ENCODE results near the gene MIS18A. TPM values are rescaled to one million over a fixed set of nuclear protein-coding genes. Genes with fewer than 3 reads are reported as not detected.
"Not testable (repeated sequence)": the region's sequence is repeated elsewhere in the genome, so short reads cannot be mapped to it uniquely, and the experiment has no call there.

The MIS18A gene, protein sequence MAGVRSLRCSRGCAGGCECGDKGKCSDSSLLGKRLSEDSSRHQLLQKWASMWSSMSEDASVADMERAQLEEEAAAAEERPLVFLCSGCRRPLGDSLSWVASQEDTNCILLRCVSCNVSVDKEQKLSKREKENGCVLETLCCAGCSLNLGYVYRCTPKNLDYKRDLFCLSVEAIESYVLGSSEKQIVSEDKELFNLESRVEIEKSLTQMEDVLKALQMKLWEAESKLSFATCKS
- total RNA-seq = 1 to 10 TPM; 3.8 to 4.3 TPM
- long read RNA-seq, donor 1, partial matches to known transcripts = 1 of 3 reads
- long read RNA-seq, donor 1, other reads (novel, unspliced or antisense) = 0 of 3 reads
- long read RNA-seq, donor 2, transcript MIS18A-201 (5 exons, 1,575 nt) = major isoform, 5 of 6 reads
- long read RNA-seq, donor 2, partial matches to known transcripts = 1 of 6 reads
- long read RNA-seq, donor 2, other reads (novel, unspliced or antisense) = 0 of 6 reads

DNA sequence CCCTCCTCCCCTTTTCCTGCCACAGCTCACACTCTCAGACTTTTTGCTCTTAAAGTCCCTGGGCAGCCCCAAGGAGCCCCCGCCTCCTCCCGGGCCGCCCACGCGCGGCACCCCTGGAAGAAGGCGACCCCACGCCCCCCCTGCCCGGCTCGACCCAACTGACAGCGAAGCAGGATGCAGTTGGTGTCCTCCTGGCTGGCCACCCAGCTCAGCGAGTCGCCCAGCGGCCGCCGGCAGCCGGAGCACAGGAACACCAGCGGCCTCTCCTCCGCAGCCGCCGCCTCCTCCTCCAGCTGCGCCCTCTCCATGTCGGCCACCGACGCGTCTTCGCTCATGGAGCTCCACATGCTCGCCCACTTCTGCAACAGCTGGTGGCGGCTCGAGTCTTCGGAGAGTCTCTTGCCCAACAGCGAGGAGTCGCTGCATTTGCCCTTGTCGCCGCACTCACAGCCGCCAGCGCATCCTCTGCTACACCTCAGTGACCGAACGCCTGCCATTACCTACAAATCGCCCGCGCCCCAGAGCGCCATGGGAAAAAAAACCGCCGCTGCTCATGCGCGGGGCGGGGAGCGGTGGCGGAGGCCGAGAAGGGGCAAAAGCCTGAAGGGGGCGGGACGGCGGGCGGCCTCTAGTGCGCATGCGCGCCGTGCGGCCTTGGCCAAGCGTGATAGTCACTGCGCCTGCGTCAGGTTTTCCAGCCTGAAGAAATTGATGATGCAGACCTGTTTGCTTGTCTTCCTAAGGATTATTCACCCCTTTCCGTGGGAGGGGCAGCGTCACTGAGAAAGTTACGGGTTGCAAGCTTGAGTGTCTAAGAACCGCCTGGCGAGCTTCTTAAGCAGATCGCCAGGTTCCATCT, at the start of gene MIS18A:
MIS18A (minus strand) TSS at position 532 of the 859 bp plus-strand sequence; CDS start at position 497, 35 bp downstream.
- intact Hi-C loops (cut with DNase I) = no loop called here
- DNase-seq (ENCODE audit: low spot score) = peak; percentile 99

DNA sequence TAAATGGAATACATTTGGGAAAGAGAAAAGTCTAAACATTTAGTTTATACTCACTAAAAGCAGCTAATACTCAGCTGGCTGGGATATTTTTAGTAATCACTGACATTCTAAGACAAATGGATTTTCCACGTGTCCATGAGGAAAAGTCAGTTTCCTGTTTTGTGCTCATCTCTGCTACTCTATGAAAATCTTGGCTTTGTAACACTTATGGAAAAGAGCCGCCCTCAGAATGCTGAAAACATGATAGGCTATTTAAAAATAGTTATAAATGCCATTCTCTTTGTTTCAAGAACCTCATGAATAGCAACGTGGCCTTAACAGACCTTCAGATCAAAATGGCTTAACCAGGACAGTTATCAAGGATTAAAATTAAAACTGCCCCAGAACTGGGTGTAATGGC, 49.7 kb upstream of the MIS18A start:
- no peak for DNase-seq (ENCODE audit: low spot score)
- intact Hi-C loops (cut with DNase I) = no loop called here

DNA sequence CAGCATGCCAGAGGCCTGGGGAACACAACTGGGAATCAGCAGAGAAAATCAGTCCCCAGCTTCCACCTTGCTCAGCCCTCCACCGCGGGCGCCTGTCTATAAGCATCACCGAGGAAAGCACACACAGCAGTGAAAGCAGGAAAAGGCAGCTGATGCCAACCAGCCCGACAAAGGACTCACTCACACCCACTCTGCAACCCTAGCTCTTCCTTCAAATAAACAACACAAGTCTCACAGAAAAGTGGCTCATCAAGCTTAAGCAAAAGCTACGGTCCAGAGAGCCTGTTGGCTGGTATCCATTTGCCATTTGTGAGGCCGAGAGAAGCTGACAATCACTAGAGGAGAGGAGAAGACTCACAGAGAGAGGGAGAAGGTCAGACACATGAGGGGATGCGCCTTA, 46.9 kb upstream of the MIS18A start:
- DNase-seq (ENCODE audit: low spot score) = no peak
- intact Hi-C loops (cut with DNase I) = no loop called here

DNA sequence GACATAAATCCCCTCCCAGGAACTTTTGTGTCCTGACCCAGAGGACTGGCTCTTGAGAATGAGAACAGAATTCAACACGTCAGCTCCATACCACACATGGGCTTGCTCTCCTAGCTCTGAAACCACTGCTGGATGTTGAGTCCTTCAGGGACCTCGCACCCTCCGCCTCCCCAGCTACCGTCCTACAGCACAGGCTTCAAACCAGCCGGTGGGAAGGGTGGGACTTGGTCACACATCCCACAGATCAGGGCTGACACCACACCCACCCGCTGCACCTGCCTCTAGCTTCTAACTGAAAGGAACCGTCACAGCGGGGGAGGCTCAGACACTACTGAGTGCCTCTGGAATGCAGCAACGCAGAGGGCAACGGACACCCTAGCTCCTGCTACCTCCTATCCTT, 43.8 kb upstream of the MIS18A start:
- intact Hi-C loops (cut with DNase I) = no loop called here

DNA sequence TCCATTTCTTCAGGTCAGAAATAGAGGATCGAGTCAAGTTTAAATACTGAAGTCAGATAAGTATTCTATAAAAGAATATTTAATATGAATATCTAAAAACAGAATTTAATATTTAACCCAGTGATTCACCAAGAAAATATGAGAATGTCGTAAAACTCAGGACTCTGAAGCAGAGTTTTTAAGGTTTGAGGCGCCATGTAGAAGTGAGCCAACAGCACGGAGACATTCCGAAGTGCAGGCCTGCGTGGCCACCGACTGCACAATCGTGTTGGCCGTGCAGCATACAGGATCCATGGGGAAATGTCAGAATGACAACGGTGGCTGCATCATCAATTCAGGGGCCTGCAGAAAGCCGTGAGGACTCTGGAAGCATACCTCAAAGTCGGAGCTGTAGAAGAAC, 43.3 kb upstream of the MIS18A start:
- intact Hi-C loops (cut with DNase I) = no loop called here
- no peak for DNase-seq (ENCODE audit: low spot score)

More for the DNA sequence above, 43.8 kb upstream of the MIS18A start:
- no peak for DNase-seq (ENCODE audit: low spot score)

DNA sequence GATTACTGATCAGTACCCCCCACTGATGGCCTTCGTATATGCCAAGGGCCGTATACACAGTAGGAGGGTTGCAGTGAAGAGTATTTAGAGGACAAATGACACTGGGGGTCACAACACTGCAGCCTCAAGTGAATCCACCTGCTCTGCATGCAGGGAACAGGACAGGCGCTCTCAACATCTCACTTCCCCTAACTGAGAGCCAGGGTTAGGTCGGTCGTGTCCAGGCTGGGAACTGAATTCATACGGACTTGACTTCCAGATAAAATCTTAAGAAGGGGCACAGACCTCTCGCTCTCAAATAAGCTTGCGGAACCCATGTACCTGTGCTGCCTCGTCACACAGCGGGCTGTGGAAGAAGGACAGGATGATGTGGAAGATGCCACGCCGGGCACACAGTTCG, 42.6 kb upstream of the MIS18A start:
- no peak for DNase-seq (ENCODE audit: low spot score)
- intact Hi-C loops (cut with DNase I) = no loop called here

DNA sequence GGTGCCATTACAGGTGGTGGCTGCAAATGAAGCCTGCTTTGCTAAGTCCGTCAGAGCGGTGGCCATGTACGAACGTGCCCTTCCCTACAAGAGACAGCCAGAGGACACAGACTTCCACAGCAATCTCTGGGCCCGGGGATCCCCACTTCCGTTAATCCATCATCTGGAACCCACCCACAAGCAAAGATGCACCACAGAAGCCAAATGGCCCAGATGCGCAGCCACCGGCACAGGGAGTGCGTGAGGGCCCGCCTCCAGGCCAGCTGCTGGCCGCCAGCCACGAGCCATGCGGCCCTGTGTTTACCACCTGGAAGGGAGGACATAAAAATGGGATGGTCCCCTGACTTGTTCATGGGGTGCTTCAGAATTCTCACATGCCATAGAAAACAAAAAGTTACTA, 41.9 kb upstream of the MIS18A start:
- DNase-seq (ENCODE audit: low spot score) = no peak
- intact Hi-C loops (cut with DNase I) = no loop called here

DNA sequence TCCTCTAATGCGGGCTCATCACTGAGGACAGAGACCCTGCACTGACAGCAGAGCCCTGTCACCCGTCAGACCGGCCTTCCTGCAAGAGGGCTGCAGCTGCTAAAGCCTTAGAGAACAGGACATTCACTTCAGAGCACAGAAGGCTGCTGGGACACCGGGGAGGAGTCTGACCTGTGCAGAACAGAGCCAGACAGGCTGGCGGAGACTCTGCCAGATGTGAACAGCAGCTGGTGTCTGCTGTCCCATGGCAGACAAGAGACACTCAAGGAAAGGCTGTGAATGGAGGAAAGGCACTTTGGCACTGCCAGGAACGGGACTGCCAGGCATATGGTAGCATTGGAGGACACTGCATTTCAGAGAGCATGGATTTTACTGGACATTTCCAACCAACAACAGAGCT, 41.2 kb upstream of the MIS18A start:
- DNase-seq (ENCODE audit: low spot score) = no peak
- intact Hi-C loops (cut with DNase I) = no loop called here

DNA sequence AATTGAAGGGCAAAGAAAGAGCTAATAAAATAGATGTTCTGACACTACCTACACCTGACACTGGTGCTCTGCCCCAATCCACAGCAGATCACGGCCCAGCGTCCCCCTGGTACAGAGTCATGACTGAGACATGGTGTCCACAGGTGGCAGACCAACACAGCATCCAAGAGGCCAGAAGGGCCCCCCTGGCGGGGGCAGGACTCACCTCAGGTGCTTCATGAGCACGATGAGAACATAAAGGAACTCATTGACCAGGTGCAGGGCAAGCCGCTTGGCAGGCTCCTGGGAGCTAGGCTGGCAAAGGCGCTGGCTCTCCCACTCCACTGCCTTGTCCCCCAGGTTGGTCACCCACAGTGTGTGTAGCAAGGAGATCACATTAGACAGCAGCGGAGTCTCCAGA, 40.2 kb upstream of the MIS18A start:
- intact Hi-C loops (cut with DNase I) = no loop called here

DNA sequence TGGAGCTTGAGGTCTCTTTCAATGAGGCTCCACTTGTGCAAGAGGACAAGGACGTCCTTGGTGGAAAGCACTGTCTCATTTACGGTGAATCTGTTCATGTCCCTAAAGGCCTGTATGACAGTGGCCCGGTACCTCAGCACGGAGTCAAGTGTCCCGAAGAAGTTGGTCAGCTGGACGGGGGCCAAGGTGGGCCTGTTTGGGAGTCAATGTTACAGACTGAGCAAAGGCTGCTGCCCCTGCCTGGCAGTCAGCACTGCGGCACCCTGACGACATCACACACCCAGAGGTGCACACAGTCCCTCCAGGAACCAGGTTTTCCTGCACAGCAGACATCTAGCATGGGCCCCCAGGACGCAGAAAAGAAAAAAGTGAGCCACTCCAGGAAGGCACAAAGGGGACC, 38.9 kb upstream of the MIS18A start:
- peak; percentile 79 for DNase-seq (ENCODE audit: low spot score)
- intact Hi-C loops (cut with DNase I) = no loop called here

More for the DNA sequence above, 40.2 kb upstream of the MIS18A start:
- no peak for DNase-seq (ENCODE audit: low spot score)

DNA sequence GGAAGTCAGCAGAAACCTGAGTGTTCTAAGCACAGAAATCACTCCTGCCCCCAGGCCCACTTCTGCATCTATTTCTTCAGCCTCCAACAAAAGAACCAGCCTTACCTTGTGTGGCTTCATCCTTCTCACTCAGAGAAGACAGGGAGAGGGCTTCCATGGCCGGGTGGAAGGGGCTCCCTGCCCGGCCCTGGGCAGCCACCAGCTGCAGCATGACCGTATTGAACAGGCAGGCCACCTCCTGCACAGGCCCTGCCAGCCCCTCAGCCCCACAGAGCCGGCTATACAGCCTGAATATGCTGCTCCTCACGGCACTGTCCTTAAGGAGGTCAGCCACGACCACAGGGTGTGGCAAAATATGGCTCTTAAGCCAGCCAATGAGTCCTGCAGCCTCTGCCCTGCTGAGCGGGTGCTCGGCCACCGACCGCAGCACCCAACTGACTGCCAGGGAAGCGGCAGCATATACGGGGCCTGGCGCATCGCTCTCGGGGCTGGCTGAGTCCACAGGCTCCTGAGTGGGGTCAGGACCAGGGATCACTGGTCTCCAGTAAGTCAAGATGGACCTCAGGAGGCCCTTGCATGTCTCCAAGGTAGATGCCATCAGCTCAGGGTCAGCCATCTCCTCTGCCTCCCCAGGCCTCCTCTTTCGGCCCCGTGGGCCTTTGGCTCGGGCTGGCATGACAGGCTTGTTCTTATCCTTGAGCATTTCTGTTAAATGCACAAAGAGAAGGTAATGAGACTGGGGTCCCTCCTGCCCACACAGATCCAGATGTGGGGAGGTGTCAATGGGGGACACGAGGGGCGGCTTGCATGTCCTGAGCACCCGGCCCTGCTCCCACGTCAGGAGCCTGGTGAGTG, 37.7 kb upstream of the MIS18A start:
- intact Hi-C loops (cut with DNase I) = no loop called here
- DNase-seq (ENCODE audit: low spot score) = peak; percentile 67

DNA sequence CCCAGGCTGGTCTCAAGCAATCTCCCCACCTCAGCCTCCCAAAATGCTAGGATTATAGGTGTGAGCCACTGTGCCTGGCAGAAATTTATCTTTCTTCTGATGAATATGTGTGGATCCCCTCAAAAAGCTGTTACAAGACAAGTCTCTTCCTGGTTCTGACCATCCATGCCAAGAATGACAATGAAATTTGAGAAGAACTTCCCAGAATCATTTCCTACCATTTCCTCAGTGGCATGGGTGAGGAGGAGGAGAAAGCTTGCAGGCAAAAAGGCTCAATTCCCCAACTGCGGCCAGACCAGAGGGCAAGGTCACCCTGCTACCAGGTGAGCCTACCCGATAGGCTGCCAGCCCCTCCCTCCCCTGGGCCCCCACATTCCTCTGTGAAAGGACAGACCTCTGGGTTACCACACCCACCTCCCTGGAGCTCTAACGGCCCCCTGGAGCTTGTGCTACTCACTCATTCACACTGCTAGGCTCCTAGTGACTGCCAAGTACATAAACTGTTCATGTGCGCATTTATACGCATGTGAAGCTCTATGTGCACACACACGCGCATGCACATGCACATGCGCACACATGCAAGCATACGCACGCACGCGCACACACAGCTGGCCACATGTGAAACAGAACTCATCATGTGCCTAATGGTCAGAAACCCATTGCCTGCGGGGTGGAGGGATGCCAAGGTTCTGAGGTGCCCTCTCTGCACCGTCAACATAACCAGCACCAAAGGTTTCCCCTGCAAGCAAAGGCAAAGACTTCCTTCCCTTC, 36.8 kb upstream of the MIS18A start:
- intact Hi-C loops (cut with DNase I) = no loop called here
- DNase-seq (ENCODE audit: low spot score) = peak; percentile 70

DNA sequence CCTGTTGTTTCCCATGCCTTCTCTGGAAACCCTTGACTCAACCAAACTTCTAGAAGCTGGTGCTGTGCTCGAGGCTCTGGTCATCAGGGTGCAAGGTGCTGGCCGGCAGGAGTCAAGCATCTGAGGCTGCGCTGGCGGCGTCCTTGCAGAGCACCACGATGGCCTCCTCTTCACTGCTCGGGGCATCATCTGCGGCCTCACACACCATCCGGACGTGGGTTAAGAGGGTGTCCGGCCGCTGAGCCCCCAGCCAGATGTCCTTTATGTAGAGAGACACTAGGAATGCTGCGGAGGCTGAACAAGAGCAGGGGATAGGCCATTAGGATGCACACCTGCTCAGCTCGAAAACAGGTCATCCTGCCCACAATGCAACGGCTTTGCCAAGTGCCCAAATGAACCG, 36.0 kb upstream of the MIS18A start:
- intact Hi-C loops (cut with DNase I) = no loop called here
- DNase-seq (ENCODE audit: low spot score) = no peak

DNA sequence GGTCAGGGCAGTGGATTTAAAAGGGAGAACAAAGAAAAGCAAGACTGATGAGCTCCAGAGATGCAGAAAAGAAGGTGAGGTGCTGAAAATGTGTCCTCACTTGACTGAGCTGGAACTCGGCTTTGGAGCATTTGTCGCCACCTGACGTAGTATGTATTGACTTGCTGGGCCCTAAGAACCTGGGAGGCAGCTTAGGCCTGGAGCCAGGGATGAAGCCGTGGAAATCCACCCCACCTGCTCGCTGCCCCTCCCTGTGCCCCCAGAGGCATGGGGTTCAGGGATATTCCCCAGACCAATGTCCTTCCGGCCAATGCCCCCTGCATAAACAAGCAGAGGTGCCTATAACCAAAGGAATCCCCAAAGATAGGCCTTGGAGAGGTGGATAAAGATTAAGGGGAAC, 34.1 kb upstream of the MIS18A start:
- DNase-seq (ENCODE audit: low spot score) = no peak
- intact Hi-C loops (cut with DNase I) = no loop called here

DNA sequence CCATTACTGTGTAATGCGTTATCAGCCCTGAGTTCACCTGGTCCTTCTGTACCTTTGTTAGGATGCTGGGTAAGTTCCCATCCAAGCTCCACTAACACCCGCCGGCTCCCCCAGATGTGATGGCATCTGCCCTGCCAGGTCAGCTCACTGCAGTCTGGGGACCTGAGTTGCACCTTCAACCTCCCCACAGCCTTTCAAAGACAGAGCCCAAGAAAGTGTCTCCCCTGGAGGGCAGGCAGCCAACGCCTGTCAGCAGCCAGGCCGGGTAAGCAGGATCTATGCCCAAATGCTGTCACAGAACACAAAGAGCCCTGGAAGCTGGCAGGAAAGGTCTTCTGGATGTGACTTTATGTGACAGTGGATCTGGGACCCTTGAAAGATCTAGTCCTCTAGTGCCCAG, 33.5 kb upstream of the MIS18A start:
- DNase-seq (ENCODE audit: low spot score) = no peak
- intact Hi-C loops (cut with DNase I) = no loop called here

DNA sequence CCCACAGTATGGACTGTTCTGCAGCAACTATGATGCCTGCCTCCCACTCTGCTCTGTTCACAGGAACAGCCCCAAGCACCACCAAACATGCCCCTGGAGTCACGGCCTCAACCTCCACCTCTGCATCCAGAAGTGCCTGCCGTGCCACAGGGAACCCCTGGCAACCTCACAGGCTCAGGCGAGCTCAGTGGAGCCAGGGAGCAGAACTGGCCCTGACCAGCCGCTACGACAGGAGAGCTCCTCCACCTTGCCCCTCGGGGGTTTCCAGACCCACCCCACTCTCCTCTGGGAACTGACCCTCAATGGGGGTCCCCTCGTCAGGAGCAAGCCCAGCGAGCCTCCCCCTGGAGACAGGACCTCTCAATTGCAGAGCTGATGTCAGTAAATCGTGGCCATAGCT, 32.8 kb upstream of the MIS18A start:
- DNase-seq (ENCODE audit: low spot score) = no peak
- intact Hi-C loops (cut with DNase I) = no loop called here

DNA sequence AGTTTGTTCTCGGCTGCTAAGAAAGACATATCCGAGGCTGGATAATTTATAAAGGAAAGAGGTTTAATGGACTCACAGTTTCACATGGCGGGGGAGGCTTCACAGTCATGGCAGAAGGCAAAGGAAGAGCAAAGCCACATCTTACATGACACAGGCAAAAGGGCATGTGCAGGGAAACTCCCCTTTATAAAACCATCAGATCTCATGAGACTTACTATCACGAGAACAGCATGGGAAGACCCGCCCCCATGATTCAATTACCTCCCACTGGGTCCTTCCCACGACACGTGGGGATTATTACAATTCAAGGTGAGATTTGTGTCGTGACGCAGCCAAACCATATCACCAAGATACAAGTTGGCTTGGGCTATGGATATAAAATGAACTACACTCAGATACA, 32.1 kb upstream of the MIS18A start:
- not testable (repeated sequence) for DNase-seq (ENCODE audit: low spot score)

DNA sequence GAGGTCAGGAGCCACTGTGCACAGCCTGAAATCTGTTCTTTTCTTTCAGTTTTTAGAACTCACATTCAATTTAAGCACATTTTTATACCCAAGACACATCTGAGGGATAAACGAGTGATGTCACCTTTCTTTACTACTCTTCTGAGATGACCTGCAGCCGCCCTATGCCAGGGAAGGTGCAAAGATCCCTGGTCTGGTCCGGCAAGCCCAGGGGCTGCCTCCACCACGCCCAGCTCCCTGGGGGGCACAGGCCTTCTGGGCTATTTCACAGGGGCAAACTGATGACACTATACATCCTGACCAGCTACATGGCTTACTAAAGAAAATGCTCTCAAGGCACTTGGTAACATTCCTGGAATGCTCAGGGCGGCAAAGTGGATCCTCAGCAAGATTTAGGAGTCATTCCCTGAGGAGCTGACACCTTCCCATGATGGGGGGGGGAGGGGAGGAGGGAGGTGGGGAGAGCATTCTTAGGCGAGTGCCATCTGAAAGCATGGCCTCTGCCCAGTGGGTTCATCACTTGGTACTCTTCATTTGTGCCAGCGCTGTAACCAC, 31.1 kb upstream of the MIS18A start:
- DNase-seq (ENCODE audit: low spot score) = no peak
- intact Hi-C loops (cut with DNase I) = loop anchor here in 1 of 2 donors (5.0 kb wide), 1 partner anchor 1932 kb away; no protein-coding TSS in a partner anchor

More for the DNA sequence above, 32.1 kb upstream of the MIS18A start:
- intact Hi-C loops (cut with DNase I) = not testable (repeated sequence)

Measured in posterior vena cava (tissue), 2 donors.